GM10266 (cell line): ENCODE data around the gene HARBI1.

Source experiments
- DNase-seq: peaks from one replicate; pipeline ENCODE4 v3.0.0; 2012; ENCODE audit errors: extremely low spot score
- TF ChIP-seq, protein P1 (sequence below): IDR thresholded peaks from 2 replicates; pipeline ENCODE4 v1.5.1; 2012; ENCODE audit warnings: mild to moderate bottlenecking, low read depth; ENCODE audit not compliant: control insufficient read depth, insufficient read depth; ENCODE audit errors: missing control alignments

Gene HARBI1

DNA sequence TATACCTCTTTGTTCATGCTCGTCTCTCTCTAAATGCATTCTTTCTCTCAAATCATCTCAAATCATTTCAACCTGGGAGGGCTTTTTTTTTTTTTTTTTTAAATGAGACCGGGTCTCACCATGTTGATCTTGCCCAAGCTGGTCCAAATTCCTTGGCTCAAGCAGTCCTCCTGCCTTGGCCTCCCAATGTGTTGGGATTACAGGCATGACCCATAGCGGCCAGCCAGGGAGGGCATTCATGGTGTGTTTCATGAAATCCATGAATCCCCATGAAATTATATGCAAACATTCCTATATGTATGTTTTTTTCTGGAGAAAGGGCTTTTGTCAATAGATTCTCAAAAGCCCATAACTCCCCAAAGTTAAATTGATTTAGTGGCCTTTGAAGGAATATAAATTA, 26.5 kb upstream of the HARBI1 start:
- DNase-seq: no peak
- TF ChIP-seq, protein P1, sequence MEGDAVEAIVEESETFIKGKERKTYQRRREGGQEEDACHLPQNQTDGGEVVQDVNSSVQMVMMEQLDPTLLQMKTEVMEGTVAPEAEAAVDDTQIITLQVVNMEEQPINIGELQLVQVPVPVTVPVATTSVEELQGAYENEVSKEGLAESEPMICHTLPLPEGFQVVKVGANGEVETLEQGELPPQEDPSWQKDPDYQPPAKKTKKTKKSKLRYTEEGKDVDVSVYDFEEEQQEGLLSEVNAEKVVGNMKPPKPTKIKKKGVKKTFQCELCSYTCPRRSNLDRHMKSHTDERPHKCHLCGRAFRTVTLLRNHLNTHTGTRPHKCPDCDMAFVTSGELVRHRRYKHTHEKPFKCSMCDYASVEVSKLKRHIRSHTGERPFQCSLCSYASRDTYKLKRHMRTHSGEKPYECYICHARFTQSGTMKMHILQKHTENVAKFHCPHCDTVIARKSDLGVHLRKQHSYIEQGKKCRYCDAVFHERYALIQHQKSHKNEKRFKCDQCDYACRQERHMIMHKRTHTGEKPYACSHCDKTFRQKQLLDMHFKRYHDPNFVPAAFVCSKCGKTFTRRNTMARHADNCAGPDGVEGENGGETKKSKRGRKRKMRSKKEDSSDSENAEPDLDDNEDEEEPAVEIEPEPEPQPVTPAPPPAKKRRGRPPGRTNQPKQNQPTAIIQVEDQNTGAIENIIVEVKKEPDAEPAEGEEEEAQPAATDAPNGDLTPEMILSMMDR: no peak

DNA sequence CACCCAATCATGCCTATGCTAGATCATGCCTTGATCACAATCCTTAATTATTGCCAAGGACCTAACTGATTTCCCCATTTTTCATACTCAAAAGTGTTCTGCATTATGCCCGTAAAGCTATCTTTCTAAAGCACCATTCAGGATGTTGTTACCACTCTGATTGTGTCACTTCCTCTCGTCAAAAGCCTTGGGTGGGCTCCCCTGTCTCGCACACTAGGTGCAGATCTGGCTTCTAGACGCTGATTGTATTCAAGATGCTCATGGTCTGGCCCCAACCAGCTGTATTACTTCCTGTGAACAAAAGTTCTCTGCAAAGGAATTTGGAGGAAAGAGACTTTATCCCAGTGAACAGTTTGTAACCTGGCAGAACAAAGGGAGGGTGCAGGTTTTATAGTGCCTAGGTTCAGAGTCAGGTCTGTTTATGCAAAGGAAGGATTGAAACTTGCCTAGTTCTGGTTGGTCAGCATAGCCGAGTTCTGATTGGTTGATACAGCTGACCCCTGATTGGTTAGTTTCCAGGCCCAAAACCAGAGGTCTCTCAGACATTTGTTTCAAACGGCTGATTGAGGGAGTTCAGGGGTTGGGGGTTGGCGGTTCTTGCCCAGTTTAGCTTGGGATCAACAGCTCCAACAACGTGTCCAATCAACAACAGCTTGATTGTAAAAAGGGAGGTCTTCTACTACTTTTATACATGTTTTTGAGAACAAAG, 25.8 kb upstream of the HARBI1 start:
- DNase-seq: no peak
- TF ChIP-seq, protein P1: no peak

DNA sequence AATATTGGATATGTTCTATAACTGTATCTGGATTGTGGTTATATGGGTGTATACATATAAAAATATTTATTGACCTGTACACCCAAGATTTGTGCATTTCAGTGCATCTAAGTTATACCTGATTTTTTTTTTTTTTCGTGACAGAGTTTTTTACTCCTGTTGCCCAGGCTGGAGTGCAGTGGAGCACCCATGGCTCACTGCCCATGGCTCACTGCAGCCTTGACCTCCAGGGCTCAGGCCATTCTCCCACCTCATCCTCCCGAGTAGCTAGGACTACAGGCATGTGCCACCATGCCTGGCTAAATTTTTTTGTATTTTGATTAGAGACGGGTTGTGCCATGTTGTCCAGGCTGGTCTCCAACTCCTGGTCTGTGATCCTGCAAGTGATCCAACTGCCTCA, 24.6 kb upstream of the HARBI1 start:
- TF ChIP-seq, protein P1: no peak
- no peak for DNase-seq

DNA sequence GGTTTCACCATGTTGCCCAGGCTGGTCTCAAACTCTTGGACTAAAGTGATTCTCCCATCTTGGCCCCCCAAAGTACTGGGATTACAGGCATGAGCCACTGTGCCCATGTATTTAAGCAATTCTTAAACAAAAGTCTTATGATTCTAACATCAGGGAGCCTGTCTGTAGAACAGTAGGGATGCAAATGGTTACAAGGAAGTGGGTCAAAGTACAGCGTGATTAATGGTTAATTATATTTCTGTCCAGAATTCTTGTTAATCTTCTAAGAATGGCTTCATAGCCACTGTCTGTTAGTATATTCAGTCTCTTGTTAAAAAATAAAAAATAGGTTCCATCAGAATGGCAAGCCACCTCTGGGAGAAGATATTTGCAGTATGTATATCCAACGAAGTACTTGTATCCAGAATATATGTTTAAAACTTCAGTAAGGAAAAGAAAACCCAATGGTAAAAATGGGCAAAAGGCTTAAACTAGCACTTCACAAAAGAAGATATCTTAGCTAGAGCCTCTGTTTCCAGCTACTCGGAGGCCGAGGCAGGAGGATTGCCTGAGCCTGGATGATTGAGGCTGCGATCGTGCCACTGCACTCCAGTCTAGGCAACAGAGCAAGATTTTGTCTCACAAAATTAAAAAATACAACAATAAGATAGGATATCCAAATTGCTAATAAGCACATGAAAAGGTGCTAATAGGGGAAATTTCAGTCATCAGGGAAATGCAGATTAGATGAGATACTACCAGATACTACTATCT, 23.2 kb upstream of the HARBI1 start:
- no peak for DNase-seq
- TF ChIP-seq, protein P1: no peak

DNA sequence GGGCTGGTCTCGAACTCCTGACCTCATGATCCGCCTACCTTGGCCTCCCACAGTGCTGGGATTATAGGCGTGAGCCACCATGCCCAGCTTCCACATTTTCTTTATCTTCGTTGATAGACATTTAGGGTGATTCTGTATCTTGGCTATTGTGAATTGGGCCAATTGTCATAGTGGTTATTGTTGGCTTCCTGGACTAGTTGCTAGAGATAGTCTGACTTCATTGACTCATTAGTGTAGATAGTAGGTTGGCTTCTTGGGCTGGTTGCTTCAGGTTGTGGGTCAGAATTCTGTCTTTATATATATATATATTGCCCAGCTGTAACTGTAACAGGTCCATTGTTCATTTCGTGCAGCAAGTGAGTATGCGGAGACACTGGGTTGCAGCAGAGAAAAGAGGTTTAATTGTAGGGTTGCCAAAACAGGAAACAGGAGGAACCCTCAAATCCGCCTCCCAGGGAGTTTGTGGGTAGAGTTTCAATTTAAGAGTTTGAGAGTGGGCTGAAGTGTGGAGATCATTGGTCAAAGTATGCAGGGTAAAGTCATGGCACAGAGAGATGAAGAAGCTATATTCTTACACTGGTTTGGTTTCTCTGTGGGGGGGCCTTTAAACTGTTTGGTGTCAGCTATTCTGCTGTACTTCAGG, 22.3 kb upstream of the HARBI1 start:
- TF ChIP-seq, protein P1: no peak
- no peak for DNase-seq

DNA sequence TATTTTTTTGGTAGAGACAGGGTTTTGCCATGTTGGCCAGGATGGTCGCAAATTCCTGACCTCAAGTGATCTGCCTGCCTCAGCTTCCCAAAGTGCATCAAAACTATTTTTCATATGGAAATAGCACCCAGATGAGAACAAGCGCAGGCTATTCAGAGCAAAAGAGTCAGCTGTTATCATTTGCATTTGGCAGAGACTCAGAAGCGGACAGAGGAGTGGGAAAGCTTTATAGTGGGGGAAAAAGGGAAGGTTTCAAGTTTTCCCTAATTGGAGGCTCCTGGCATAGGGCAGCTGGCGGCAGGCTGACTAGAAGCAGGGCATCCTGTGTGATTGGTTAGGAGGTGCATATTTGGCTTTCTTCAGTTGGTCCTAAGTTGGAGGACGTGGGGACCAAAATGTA, 20.5 kb upstream of the HARBI1 start:
- TF ChIP-seq, protein P1: no peak
- no peak for DNase-seq
